Renal pelvis (tissue), 4 donors: Measurements from ENCODE around the gene CWF19L2. TPM values are rescaled to one million over a fixed set of nuclear protein-coding genes. Genes with fewer than 3 reads are reported as not detected.

Experiments
- DNase-seq: peaks from one replicate; pipeline ENCODE4 v3.0.0-alpha.2; 2013
- polyA plus RNA-seq, 3 donors: library from polyadenylated mRNA; unstranded; fragments of 120-200 nt; gene quantifications; one replicate each; pipeline ENCODE4 v1.2.1, GENCODE V29; 2013; ENCODE audit not compliant: insufficient read length in 3 of 3

Gene CWF19L2
- polyA plus RNA-seq, 3 donors, result 17.2 to 21.7 (median 18.5) TPM

- DNase-seq, result no peak
Measured at GRCh38 chr11:107331728-107332127, 125.9 kb downstream of the CWF19L2 start.

GRCh38 chr11:107329164-107329563, 128.5 kb downstream of the CWF19L2 start:
- no peak for DNase-seq

GRCh38 chr11:107316426-107316825, 141.2 kb downstream of the CWF19L2 start:
- DNase-seq, result no peak

DNA sequence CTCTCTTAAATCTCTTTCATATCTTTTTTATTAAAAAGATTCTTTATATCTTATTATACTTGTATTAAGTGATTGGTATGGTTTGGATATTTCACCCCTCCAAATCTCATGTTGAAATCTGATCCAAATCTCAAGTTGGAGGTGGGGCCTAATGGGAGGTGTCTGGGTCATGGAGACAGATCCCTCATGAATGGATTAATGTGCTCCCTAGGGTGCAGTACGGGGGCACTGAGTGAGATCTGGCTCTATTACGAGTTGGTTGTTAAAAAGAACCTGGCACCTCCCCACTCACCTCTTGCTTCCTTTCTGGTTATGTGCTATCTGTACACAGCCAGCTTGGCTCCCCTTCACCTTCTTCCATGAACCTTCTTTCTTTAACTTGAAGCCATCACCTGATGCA, 149.6 kb downstream of the CWF19L2 start:
- DNase-seq, result no peak

- DNase-seq, result no peak
Measured at GRCh38 chr11:107301878-107302277, 155.7 kb downstream of the CWF19L2 start.

GRCh38 chr11:107293677-107294344, 163.8 kb downstream of the CWF19L2 start:
- no peak for DNase-seq

GRCh38 chr11:107282195-107282594, 175.4 kb downstream of the CWF19L2 start:
- DNase-seq, result no peak

Other genes with a start within 250 kb of the CWF19L2 start
- 10 to 100 TPM; 10.3 to 12.2 (median 11.0) TPM for gene ALKBH8, start 107.9 kb upstream of the CWF19L2 start, polyA plus RNA-seq
- gene ELMOD1, start 133.3 kb upstream of the CWF19L2 start, polyA plus RNA-seq, result under 1 TPM; 0.18 to 0.36 (median 0.23) TPM